ENCODE results near the gene DISP1. TPM values are rescaled to one million over a fixed set of nuclear protein-coding genes. Genes with fewer than 3 reads are reported as not detected.

The DISP1 gene
- total and polyA plus RNA-seq, 10 donors = 1.5 to 14.3 (median 7.2) TPM

GRCh38 chr1:222823695-222824094 is 8.9 kb downstream of the DISP1 start:
- H3K9me3 ChIP-seq = no peaks in the 10 kb centered on the region
- 69 to 88% (median 75%) methylated on average over 3 of the region's 3 CpGs for WGBS, 5 donors
- intact Hi-C loops (cut with DNase I; ENCODE audit: low total_unique reads) = no loop called here
- peaks cover 0 to 2% (median 0%) of the 10 kb centered on the region in 6 donors for H3K4me1 ChIP-seq
- no peaks in the 10 kb centered on the region for H3K36me3 ChIP-seq
- H3K4me3 ChIP-seq = no peak overlapping the region
- TF ChIP-seq CTCF (IDR thresholded peaks at IDR 0.05 in 8 of 11, conservative IDR thresholded peaks at IDR 0.05 in 3 of 11) (no peak), POLR2AphosphoS5 (IDR thresholded peaks at IDR 0.05) (no peak), POLR2A (IDR thresholded peaks at IDR 0.05) (no peak)
- DNase-seq = no peak
- no peaks in the 10 kb centered on the region for H3K27me3 ChIP-seq (replicated peaks in 1 of 7)
- H3K27ac ChIP-seq = no peak overlapping the region

GRCh38 chr1:222824641-222825040 is 9.8 kb downstream of the DISP1 start:
- Histone ChIP-seq H3K4me3 (no peak overlapping the region), H3K27me3 (replicated peaks in 1 of 7) (no peaks in the 10 kb centered on the region), H3K36me3 (no peaks in the 10 kb centered on the region), H3K9me3 (no peaks in the 10 kb centered on the region), H3K27ac (no peak overlapping the region), H3K4me1 (peaks cover 0 to 10% (median 0%) of the 10 kb centered on the region in 6 donors)
- WGBS, 5 donors = 86 to 98% (median 92%) methylated on average over 3 of the region's 3 CpGs
- TF ChIP-seq POLR2AphosphoS5 (IDR thresholded peaks at IDR 0.05) = no peak
- no peak for TF ChIP-seq POLR2A (IDR thresholded peaks at IDR 0.05)
- no peak for TF ChIP-seq CTCF (IDR thresholded peaks at IDR 0.05 in 8 of 11, conservative IDR thresholded peaks at IDR 0.05 in 3 of 11)
- intact Hi-C loops (cut with DNase I; ENCODE audit: low total_unique reads) = no loop called here
- DNase-seq = no peak

GRCh38 chr1:222828939-222829338 is 14.1 kb downstream of the DISP1 start:
- Histone ChIP-seq H3K4me3 (no peak overlapping the region), H3K27me3 (replicated peaks in 1 of 7) (no peaks in the 10 kb centered on the region), H3K36me3 (no peaks in the 10 kb centered on the region), H3K4me1 (peaks cover 0 to 10% (median 0%) of the 10 kb centered on the region in 6 donors), H3K9me3 (no peaks in the 10 kb centered on the region), H3K27ac (no peak overlapping the region)
- TF ChIP-seq POLR2AphosphoS5 (IDR thresholded peaks at IDR 0.05) (no peak), CTCF (IDR thresholded peaks at IDR 0.05 in 8 of 11, conservative IDR thresholded peaks at IDR 0.05 in 3 of 11) (peak in 1 of 11 experiments; percentile 8)
- intact Hi-C loops (cut with DNase I; ENCODE audit: low total_unique reads) = no loop called here
- no peak for DNase-seq

GRCh38 chr1:222829868-222830267 is 15.0 kb downstream of the DISP1 start:
- intact Hi-C loops (cut with DNase I; ENCODE audit: low total_unique reads) = no loop called here
- Histone ChIP-seq H3K36me3 (no peaks in the 10 kb centered on the region), H3K9me3 (no peaks in the 10 kb centered on the region), H3K4me1 (peaks cover 0 to 10% (median 0%) of the 10 kb centered on the region in 6 donors), H3K27ac (no peak overlapping the region), H3K27me3 (replicated peaks in 1 of 7) (no peaks in the 10 kb centered on the region), H3K4me3 (no peak overlapping the region)
- TF ChIP-seq CTCF (IDR thresholded peaks at IDR 0.05 in 8 of 11, conservative IDR thresholded peaks at IDR 0.05 in 3 of 11) = no peak
- DNase-seq = no peak

Measured in spleen (tissue), 11 donors.